ENCODE data around the gene COL4A6.

COL4A6 gene

DNA sequence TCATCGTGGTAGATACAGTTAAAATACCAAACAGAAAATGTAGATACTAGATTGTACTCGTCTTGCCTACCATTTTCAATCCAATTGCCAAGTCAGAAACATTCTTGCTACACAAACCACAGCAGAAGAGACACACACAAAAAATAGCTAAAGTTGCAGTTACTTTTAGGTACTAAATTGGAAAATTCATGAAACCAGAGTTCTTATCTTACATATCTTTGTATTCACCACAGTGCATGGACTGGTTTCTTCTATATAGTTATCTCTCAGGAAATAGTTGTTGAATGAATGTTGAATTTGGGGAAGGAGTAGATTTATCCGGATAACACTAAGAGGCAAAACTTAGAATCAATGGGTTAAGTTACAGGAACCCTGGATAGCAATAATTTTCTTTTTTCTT, 15.6 kb upstream of the COL4A6 start:
- no peak for DNase-seq
- H3K4me3 ChIP-seq (ENCODE audit: insufficient read depth in 1 of 2, low read depth in 1 of 2, low read length in 2 of 2) = no peak overlapping the region
- no peak overlapping the region for H3K27ac ChIP-seq (ENCODE audit: low read length, poor library complexity, severe bottlenecking)
- H3K14ac ChIP-seq (ENCODE audit: low read length in 2 of 2) = no peak overlapping the region
- H3K4me2 ChIP-seq (ENCODE audit: low read length, poor library complexity, severe bottlenecking) = no peak overlapping the region
- no peak overlapping the region for H2BK15ac ChIP-seq (ENCODE audit: low read depth, poor library complexity, severe bottlenecking)
- 33% methylated on average over 1 of the region's 3 CpGs for WGBS
- H3K79me1 ChIP-seq (replicated peaks; ENCODE audit: low read length, poor library complexity, severe bottlenecking) = peaks cover 2% of the 10 kb centered on the region
- H3K4ac ChIP-seq (ENCODE audit: low read depth in 1 of 2, low read length in 2 of 2) = no peak overlapping the region
- H2BK5ac ChIP-seq (ENCODE audit: low read depth, low read length, poor library complexity, severe bottlenecking) = no peak overlapping the region
- no peak overlapping the region for H4K91ac ChIP-seq (ENCODE audit: low read length)
- no peak overlapping the region for H2BK12ac ChIP-seq (ENCODE audit: low read length in 2 of 2)
- no peak overlapping the region for H3K9ac ChIP-seq (ENCODE audit: low read length)
- H3K18ac ChIP-seq (ENCODE audit: low read depth in 1 of 2, low read length in 2 of 2) = no peak overlapping the region
- peaks cover 0 to 7% of the 10 kb centered on the region in 2 experiments for H3K27me3 ChIP-seq (ENCODE audit: control insufficient read depth in 1 of 2, insufficient read depth in 1 of 2, low read length in 2 of 2)
- no peak overlapping the region for H2AFZ ChIP-seq (ENCODE audit: low read depth, low read length)
- no peaks in the 10 kb centered on the region for H3K9me3 ChIP-seq (ENCODE audit: control insufficient read depth, low read length)
- H3K4me1 ChIP-seq (ENCODE audit: control insufficient read depth, insufficient read depth, low read depth, low read length) = no peaks in the 10 kb centered on the region
- no peak overlapping the region for H2AK5ac ChIP-seq (ENCODE audit: low read length, severe bottlenecking)
- H3K36me3 ChIP-seq (ENCODE audit: control insufficient read depth in 1 of 2, insufficient read depth in 2 of 2, low read depth in 1 of 2, low read length in 2 of 2) = no peaks in the 10 kb centered on the region
- H2BK120ac ChIP-seq (ENCODE audit: low read depth, low read length) = no peak overlapping the region
- H4K8ac ChIP-seq (ENCODE audit: low read length) = no peak overlapping the region
- no peak overlapping the region for H3K23ac ChIP-seq (ENCODE audit: low read length in 2 of 2)

- Histone ChIP-seq H2BK12ac (ENCODE audit: low read length in 2 of 2) (no peak overlapping the region), H3K27ac (ENCODE audit: low read length, poor library complexity, severe bottlenecking) (no peak overlapping the region), H2BK15ac (ENCODE audit: low read depth, poor library complexity, severe bottlenecking) (no peak overlapping the region), H3K4me2 (ENCODE audit: low read length, poor library complexity, severe bottlenecking) (no peak overlapping the region), H3K9me3 (ENCODE audit: control insufficient read depth, low read length) (peaks cover 3% of the 10 kb centered on the region), H2BK5ac (ENCODE audit: low read depth, low read length, poor library complexity, severe bottlenecking) (no peak overlapping the region), H3K4me1 (ENCODE audit: control insufficient read depth, insufficient read depth, low read depth, low read length) (no peaks in the 10 kb centered on the region), H2AFZ (ENCODE audit: low read depth, low read length) (no peak overlapping the region), H2BK120ac (ENCODE audit: low read depth, low read length) (no peak overlapping the region), H3K79me1 (replicated peaks; ENCODE audit: low read length, poor library complexity, severe bottlenecking) (peaks cover 2% of the 10 kb centered on the region), H4K8ac (ENCODE audit: low read length) (no peak overlapping the region), H4K91ac (ENCODE audit: low read length) (no peak overlapping the region), H3K27me3 (ENCODE audit: control insufficient read depth in 1 of 2, insufficient read depth in 1 of 2, low read length in 2 of 2) (peaks cover 0 to 5% of the 10 kb centered on the region in 2 experiments), H3K23ac (ENCODE audit: low read length in 2 of 2) (no peak overlapping the region), H3K4me3 (ENCODE audit: insufficient read depth in 1 of 2, low read depth in 1 of 2, low read length in 2 of 2) (no peak overlapping the region), H3K9ac (ENCODE audit: low read length) (no peak overlapping the region), H3K4ac (ENCODE audit: low read depth in 1 of 2, low read length in 2 of 2) (no peak overlapping the region), H3K14ac (ENCODE audit: low read length in 2 of 2) (no peak overlapping the region), H3K18ac (ENCODE audit: low read depth in 1 of 2, low read length in 2 of 2) (no peak overlapping the region), H3K36me3 (ENCODE audit: control insufficient read depth in 1 of 2, insufficient read depth in 2 of 2, low read depth in 1 of 2, low read length in 2 of 2) (no peaks in the 10 kb centered on the region), H2AK5ac (ENCODE audit: low read length, severe bottlenecking) (no peak overlapping the region)
- 78% methylated on average over 1 of the region's 2 CpGs for WGBS
- DNase-seq = peak; percentile 35
These were observed 9.1 kb upstream of the COL4A6 start for GRCh38 chrX:108447303-108447702.

- Histone ChIP-seq H3K4me1 (ENCODE audit: control insufficient read depth, insufficient read depth, low read depth, low read length) (no peaks in the 10 kb centered on the region), H3K79me1 (replicated peaks; ENCODE audit: low read length, poor library complexity, severe bottlenecking) (no peaks in the 10 kb centered on the region), H3K23ac (ENCODE audit: low read length in 2 of 2) (no peak overlapping the region), H3K27ac (ENCODE audit: low read length, poor library complexity, severe bottlenecking) (no peak overlapping the region), H4K91ac (ENCODE audit: low read length) (no peak overlapping the region), H4K8ac (ENCODE audit: low read length) (no peak overlapping the region), H3K14ac (ENCODE audit: low read length in 2 of 2) (no peak overlapping the region), H2BK15ac (ENCODE audit: low read depth, poor library complexity, severe bottlenecking) (no peak overlapping the region), H2AFZ (ENCODE audit: low read depth, low read length) (no peak overlapping the region), H3K9ac (ENCODE audit: low read length) (no peak overlapping the region), H3K36me3 (ENCODE audit: control insufficient read depth in 1 of 2, insufficient read depth in 2 of 2, low read depth in 1 of 2, low read length in 2 of 2) (no peaks in the 10 kb centered on the region), H3K18ac (ENCODE audit: low read depth in 1 of 2, low read length in 2 of 2) (no peak overlapping the region), H3K9me3 (ENCODE audit: control insufficient read depth, low read length) (peaks cover 3% of the 10 kb centered on the region), H2BK120ac (ENCODE audit: low read depth, low read length) (no peak overlapping the region), H3K4ac (ENCODE audit: low read depth in 1 of 2, low read length in 2 of 2) (no peak overlapping the region), H2AK5ac (ENCODE audit: low read length, severe bottlenecking) (no peak overlapping the region), H3K4me2 (ENCODE audit: low read length, poor library complexity, severe bottlenecking) (no peak overlapping the region), H3K4me3 (ENCODE audit: insufficient read depth in 1 of 2, low read depth in 1 of 2, low read length in 2 of 2) (no peak overlapping the region), H2BK5ac (ENCODE audit: low read depth, low read length, poor library complexity, severe bottlenecking) (no peak overlapping the region), H2BK12ac (ENCODE audit: low read length in 2 of 2) (no peak overlapping the region), H3K27me3 (ENCODE audit: control insufficient read depth in 1 of 2, insufficient read depth in 1 of 2, low read length in 2 of 2) (peaks cover 0 to 18% of the 10 kb centered on the region in 2 experiments)
- WGBS = no CpG with 5 or more reads among the region's 2 CpGs
- peak; percentile 12 for DNase-seq
These were observed 4.8 kb upstream of the COL4A6 start for GRCh38 chrX:108442901-108443464.

DNA sequence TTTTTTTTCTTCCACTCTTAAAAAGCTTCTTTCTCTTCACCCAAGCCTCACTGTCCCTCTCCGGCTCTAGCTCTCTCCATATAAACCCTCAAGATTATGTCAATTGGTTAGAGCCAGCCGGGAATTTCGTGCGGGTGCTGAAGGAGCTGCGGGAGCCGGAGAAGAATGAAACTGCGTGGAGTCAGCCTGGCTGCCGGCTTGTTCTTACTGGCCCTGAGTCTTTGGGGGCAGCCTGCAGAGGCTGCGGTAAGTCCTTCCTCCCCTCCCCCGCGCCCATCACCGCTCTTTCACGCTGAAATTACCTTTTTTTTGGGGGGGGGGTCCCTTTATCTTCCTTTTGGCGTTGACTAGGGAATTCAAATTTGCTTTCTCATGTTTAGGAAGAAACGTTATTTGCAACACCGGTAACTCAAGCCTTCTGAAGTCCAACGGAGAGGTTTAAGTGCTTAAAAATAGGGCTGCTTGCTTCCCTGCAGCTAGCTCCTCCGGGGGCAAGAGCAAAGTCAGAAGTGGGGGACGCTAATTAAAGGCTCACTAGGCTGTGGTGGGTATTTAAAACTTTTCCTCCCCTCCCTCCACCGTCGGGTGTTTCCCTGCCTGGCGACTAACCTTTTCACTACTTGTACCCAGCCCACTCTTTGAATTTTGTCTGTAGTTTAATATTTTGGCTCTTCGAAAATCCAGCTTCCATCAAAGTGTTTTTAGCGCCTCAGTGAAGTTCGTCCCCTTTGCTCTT, 1.9 kb upstream of the COL4A6 start:
- Histone ChIP-seq H3K23ac (ENCODE audit: low read length in 2 of 2) (no peak overlapping the region), H3K4me2 (ENCODE audit: low read length, poor library complexity, severe bottlenecking) (peak overlapping the region; percentile 76), H3K18ac (ENCODE audit: low read depth in 1 of 2, low read length in 2 of 2) (peak overlapping the region; percentile 62), H3K79me1 (replicated peaks; ENCODE audit: low read length, poor library complexity, severe bottlenecking) (no peaks in the 10 kb centered on the region), H2BK5ac (ENCODE audit: low read depth, low read length, poor library complexity, severe bottlenecking) (peak overlapping the region; percentile 31), H3K4ac (ENCODE audit: low read depth in 1 of 2, low read length in 2 of 2) (peak overlapping the region in 1 of 2 experiments; percentile 41), H3K9me3 (ENCODE audit: control insufficient read depth, low read length) (peaks cover 3% of the 10 kb centered on the region), H2BK120ac (ENCODE audit: low read depth, low read length) (peak overlapping the region; percentile 34), H3K4me1 (ENCODE audit: control insufficient read depth, insufficient read depth, low read depth, low read length) (no peaks in the 10 kb centered on the region), H3K36me3 (ENCODE audit: control insufficient read depth in 1 of 2, insufficient read depth in 2 of 2, low read depth in 1 of 2, low read length in 2 of 2) (no peaks in the 10 kb centered on the region), H3K9ac (ENCODE audit: low read length) (peak overlapping the region; percentile 83), H3K14ac (ENCODE audit: low read length in 2 of 2) (peak overlapping the region in 1 of 2 experiments; percentile 41), H2BK12ac (ENCODE audit: low read length in 2 of 2) (no peak overlapping the region), H2AFZ (ENCODE audit: low read depth, low read length) (peak overlapping the region; percentile 42), H2AK5ac (ENCODE audit: low read length, severe bottlenecking) (no peak overlapping the region), H4K91ac (ENCODE audit: low read length) (no peak overlapping the region), H3K4me3 (ENCODE audit: insufficient read depth in 1 of 2, low read depth in 1 of 2, low read length in 2 of 2) (peak overlapping the region; percentile 65 to 77), H4K8ac (ENCODE audit: low read length) (no peak overlapping the region), H2BK15ac (ENCODE audit: low read depth, poor library complexity, severe bottlenecking) (no peak overlapping the region), H3K27ac (ENCODE audit: low read length, poor library complexity, severe bottlenecking) (peak overlapping the region; percentile 87), H3K27me3 (ENCODE audit: control insufficient read depth in 1 of 2, insufficient read depth in 1 of 2, low read length in 2 of 2) (peaks cover 0 to 38% of the 10 kb centered on the region in 2 experiments)
- 0% methylated on average over 4 of the region's 25 CpGs for WGBS
- DNase-seq = no peak
